Activated CD4-positive, alpha-beta T cell treated with anti-CD3 and anti-CD28 coated beads, Interleukin-2, amount 50 U/mL, for 4 hours (primary cell): ENCODE measurements around the gene TRMT10C.
"Not testable (repeated sequence)": the region's sequence is repeated elsewhere in the genome, so short reads cannot be mapped to it uniquely, and the experiment has no call there.

Source experiments
- DNase-seq, 2 experiments: peaks; one replicate each; pipeline ENCODE4 v3.0.0-alpha.2; 2020

TRMT10C gene

GRCh38 chr3:101549473-101549872, 12.2 kb upstream of the TRMT10C start:
- DNase-seq = no peak

DNA sequence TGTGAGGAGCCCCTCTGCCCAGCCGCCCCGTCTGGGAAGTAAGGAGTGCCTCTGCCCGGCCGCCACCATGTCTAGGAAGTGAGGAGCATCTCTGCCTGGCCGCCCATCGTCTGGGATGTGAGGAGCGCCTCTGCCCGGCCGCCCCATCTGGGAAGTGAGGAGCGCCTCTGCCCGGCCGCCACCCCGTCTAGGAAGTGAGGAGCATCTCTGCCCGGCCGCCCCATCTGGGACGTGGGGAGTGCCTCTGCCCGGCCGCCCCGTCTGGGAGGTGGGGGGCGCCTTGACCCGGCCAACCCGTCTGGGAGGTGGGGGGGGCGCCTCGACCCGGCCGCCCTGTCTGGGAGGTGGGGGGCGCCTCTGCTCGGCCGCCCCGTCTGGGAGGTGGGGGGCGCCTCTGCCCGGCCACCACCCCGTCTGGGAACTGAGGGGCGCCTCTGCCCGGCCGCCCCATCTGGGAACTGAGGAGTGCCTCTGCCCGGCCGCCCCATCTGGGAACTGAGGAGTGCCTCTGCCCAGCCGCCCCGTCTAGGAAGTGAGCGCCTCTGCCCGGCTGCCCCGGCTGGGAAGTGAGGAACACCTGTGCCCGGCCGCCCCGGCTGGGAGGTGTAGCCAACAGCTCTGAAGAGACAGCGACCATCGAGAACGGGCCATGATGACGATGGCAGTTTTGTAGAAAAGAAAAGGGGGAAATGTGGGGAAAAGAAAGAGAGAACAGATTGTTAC, 10.1 kb upstream of the TRMT10C start:
- DNase-seq = not testable (repeated sequence)

DNA sequence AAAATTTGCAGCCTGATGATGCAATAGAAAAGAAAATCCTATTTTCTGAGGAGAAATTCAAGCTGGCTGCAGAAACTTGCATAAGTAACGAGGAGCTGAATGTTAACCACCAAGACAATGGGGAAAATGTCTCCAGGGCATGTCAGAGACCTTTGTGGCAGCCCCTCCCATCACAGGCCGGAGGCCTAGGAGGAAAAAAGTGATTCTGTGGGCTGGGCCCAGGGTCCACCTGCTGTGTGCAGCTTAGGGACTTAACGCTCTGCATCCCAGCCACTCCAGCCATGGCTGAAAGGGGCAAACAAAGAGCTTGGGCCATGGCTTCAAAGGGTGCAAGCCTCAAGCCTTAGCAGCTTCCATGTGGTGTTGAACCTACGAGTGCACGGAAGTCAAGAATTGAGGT, 8.3 kb upstream of the TRMT10C start:
- not testable (repeated sequence) for DNase-seq

DNA sequence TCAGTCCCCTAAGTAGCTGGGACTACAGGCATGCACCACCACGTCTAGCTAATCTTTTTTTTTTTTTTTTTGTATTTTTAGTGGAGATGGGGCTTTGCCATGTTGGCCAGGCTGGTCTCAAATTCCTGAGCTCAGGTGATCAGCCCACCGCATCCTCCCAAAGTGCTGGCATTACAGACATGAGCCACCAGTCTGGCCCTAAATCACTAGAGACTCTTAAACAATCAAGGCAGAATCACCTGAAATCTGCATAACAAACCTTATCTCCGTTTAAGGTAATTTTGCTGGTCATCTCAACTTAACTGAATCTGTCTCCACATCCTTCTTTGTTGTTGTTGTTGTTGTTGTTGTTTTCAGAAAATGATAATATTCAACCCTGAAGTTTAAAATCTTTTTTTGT, 5.6 kb upstream of the TRMT10C start:
- no peak for DNase-seq

- peak; percentile 44 to 48 for DNase-seq
These were observed 6.1 kb downstream of the TRMT10C start for GRCh38 chr3:101567528-101568317.

DNA sequence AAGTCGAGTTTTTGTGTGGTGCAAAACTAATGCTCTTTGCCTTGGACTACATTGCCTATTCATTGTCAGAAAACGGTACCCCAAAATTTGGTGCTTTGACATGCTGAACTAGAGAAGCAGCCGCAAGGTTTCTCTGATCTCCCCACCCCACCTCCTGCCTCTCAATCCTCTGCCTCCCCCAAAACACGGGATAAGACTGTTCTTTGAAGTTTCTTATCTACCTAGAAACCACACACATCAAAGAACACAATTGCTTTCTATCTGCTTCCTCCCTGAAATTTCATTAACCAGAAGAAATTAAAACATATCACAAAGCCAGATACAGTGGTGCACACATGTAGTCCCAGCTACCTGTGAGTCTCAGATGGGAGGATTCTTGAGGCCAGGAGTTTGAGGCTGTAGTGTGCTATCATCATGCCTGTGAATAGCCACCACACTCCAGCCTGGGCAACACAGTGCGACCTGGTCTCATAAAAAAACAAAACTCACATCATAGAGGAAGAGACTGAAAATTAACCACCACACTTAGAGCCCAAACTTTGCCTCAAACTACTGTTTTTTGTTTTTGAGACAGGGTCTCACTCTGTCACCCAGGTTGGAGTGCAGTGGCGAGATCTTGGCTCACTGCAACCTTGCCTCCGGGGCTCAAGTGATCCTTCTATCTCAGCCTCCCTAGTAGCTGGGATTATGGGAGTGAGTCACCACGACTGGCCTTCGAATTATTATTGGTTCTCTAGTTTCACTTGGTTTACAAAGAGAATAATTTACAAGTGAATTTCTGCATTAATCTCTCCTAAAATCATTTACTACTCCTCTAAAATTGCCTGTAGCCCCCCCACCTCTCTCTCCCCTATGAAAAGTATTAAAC, 9.6 kb downstream of the TRMT10C start:
- DNase-seq = no peak

DNA sequence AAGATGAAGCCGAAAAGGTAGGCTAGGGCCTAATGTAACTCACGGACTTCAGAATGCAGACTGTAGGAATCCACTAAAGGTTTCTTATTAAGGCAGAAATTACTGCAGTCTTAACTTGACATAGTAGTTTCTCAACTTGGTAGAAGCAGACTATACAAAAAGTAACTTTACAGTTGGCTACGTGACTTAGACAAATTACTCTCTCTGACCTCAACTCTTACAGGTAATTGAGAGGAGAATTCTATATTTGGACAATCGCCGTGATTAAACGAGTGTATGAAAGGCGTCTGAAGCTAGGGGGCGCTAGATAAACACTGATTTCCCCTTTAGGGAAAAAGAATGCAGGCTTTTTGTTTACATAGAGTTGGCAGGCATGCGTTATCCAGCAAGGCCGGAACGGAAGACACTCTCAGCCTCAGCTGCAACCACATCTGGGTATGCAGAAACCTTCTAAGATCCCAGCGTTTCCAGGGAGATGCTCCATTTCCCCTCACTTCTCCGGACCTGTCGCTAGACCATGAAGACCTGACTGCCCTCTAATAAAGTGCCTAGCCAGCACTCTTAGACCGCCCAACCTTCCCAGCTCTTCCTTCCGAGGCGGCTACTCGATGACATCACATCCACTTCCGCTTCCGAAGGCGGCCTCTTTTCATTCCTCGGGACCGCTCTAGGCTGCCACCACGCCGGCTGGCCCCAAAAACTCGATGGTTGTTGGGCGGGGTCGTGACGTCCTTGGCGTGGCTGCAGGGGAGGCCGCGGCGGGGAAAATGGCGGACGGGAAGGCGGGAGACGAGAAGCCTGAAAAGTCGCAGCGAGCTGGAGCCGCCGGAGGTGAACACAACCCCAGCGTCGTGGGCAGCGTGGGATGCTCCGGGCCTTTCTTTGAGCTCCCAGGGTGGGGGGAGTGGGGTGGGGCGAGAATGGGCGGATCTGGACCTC, 12.1 kb downstream of the TRMT10C start, which contains the start of gene PCNP:
Gene PCNP (plus strand): TSS at position 732 of the 939 bp plus-strand sequence. CDS start 36 bp downstream, at position 768.
- peak; percentile 99 for DNase-seq

DNA sequence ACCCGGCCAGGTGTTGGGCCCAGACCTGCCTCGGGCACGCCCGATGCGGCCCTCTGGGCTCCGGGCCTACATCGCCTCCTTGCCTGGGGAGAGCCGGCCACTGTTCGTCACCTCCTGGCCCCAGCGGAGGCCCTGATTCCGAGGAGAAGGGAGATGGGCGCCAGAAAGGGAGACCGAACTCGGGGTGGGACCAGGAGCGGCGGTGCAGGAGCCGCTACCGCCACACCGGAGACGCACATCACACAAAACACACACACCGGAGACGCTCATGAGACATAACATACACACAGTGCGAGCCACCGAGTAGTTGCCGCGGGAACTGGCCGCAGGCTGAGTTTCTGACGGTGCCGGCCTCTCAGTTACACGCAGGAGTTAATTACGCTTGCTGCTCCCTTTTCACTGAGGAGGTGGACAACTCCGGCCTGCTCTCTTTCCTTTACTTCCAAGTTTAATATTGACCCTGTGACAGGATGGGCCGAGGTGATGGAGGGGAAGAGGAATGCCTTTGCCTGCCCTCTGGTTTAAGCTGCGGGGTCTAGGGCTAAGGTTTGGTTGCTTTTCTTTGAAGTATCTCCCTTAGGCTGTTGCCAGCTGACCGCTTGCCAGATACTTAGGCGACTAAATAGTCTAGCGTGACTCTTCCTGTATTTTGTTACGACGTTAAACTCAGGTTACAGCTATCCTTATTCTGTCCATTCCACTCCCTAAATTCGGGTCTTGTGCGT, 12.9 kb downstream of the TRMT10C start:
- peak in 1 of 2 experiments; percentile 29 for DNase-seq

DNA sequence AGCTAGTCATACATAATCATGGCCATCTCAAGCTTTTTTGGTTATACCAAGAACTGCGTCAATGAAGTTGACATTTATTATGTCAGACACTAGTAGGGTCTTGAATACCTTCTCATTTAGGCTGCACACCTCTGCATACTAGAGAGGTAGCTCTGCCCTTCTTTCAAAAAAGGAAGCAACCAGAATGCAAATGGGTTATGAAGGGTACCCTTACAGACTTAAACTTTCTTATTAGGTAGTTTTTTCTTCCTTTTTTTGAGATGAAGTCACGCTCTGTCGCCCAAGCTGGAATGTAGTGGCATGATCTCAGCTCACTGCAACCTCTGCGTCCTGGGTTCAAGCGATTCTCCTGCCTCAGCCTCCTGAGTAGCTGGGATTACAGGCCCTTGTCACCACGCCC, 15.6 kb downstream of the TRMT10C start:
- DNase-seq = no peak

DNA sequence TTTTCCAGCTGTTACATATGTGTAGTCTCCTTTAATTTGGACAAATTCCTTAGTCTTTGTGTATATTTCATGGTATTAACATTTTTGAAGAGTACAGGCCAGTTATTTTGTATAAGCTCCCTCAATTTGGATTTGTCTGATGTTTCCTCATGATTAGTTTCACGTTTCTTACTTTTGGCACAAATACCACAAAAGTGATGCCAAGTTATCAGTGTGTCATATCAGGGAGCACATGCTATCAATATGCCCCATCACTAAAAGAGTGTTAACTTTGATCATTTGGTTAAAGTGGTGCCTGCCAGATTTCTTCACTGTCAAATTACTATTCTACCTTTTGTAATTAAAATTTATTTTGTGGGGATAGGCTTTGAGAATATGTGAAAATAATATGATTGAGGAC, 26.9 kb downstream of the TRMT10C start:
- no peak for DNase-seq

DNA sequence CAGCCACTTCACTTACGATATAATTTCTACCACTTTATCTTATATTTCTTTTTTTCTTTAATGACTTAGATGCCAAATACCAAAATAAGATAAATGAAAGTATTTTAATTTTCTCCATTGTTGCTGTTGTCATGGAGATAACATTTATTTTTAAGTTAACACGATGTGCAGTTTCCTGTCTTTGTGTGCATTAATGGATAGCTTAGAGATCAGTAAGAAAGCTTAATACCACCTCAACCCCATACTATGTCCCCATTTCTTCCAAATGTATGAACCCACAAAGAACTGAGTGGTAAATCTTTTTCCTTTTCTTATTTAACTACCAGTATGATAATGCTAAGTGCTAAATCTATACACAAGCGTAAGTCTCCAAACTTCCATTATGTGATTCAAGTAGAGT, 29.4 kb downstream of the TRMT10C start:
- no peak for DNase-seq

- DNase-seq = no peak
These were observed 41.1 kb downstream of the TRMT10C start for GRCh38 chr3:101602731-101603130.

GRCh38 chr3:101603184-101603583, 41.5 kb downstream of the TRMT10C start:
- DNase-seq = no peak

DNA sequence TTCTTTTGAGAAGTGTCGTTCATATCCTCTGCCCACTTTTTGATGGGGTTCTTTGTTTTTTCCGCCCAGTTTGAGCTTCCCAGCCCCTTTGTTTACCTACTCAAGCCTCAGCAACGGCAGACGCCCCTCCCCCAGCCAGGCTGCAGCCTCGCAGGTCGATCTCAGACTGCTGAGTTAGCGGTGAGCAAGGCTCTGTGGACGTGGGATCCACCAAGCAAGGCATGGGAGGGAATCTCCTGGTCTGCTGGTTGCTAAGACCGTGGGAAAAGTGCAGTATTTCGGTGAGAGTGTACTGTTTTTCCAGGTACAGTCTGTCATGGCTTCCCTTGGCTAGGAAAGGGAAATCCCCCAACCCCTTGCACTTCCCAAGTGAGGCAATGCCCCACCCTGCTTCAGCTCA, 43.7 kb downstream of the TRMT10C start:
- not testable (repeated sequence) for DNase-seq

- DNase-seq = no peak
These were observed 49.4 kb downstream of the TRMT10C start for GRCh38 chr3:101611023-101611422.

- not testable (repeated sequence) for DNase-seq
These were observed 51.3 kb downstream of the TRMT10C start for GRCh38 chr3:101613014-101613413.

DNA sequence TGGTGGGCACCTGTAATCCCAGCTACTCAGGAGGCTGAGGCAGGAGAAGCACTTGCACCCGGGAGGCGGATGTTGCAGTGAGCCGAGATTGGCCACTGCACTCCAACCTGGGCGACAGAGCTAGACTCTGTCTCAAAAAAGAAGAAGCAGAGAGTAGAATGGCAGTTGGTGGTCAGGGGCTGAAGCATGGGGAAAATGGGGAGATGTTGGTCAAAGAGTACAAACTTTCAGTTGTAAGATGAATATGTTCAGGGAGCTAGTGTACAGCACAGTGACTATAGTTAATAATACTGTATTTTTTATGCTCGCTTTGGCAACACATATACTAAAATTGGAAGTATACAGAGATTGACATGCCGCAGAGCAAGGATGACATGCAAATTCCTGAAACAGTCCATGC, 53.9 kb downstream of the TRMT10C start:
- no peak for DNase-seq
